ENCODE results near the gene PMS1. TPM values are rescaled to one million over a fixed set of nuclear protein-coding genes. Genes with fewer than 3 reads are reported as not detected.

Gene PMS1
- total RNA-seq, 1 donor from 2014 or later = 23.9 TPM

DNA sequence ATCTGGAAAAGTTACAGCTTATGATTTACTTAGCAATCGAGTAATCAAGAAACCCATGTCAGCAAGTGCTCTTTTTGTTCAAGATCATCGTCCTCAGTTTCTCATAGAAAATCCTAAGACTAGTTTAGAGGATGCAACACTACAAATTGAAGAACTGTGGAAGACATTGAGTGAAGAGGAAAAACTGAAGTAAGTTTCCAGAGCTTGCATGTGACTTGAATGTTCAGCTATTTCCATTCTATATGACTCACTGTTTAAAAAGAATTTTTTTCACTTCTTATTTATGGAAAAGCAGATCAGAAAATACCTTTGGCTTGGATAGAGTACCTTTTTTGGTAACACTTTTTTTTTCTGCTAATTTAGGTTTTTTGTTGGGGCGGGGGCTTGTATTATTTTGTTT, 70.7 kb downstream of the PMS1 start:
- H3K27ac Mint-ChIP-seq (ENCODE audit: unreplicated experiment) = peak overlapping the region; percentile 91
- peaks cover 3% of the 10 kb centered on the region for H3K9me3 Mint-ChIP-seq (ENCODE audit: low read depth)
- DNase-seq (ENCODE audit: low spot score) = no peak
- peaks cover 16% of the 10 kb centered on the region for H3K36me3 Mint-ChIP-seq (ENCODE audit: low read depth)
- TF ChIP-seq, protein P1, sequence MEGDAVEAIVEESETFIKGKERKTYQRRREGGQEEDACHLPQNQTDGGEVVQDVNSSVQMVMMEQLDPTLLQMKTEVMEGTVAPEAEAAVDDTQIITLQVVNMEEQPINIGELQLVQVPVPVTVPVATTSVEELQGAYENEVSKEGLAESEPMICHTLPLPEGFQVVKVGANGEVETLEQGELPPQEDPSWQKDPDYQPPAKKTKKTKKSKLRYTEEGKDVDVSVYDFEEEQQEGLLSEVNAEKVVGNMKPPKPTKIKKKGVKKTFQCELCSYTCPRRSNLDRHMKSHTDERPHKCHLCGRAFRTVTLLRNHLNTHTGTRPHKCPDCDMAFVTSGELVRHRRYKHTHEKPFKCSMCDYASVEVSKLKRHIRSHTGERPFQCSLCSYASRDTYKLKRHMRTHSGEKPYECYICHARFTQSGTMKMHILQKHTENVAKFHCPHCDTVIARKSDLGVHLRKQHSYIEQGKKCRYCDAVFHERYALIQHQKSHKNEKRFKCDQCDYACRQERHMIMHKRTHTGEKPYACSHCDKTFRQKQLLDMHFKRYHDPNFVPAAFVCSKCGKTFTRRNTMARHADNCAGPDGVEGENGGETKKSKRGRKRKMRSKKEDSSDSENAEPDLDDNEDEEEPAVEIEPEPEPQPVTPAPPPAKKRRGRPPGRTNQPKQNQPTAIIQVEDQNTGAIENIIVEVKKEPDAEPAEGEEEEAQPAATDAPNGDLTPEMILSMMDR (IDR thresholded peaks at IDR 0.05) = no peak
- no peaks in the 10 kb centered on the region for H3K27me3 Mint-ChIP-seq (ENCODE audit: low read depth)
- H3K4me1 Mint-ChIP-seq (ENCODE audit: low read depth) = peaks cover 27% of the 10 kb centered on the region
- no peak overlapping the region for H3K4me3 Mint-ChIP-seq (ENCODE audit: unreplicated experiment)

DNA sequence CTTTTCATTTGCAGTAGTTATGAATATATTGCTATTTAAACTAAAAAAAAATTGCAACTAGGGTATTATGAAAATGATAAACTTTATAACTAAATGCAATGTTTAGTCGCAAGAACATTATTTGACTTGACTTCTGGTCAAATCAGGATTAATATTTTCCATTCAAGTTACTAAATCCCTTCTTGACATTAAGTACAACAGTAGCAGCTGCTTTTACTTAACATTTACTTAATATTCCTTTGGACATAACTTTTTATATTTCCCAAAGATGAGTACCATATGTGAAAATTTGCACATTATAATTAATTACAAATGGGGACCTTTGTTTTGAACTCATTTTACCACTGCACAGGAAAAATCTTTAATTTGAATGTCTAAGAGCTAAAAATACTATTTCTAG, 74.0 kb downstream of the PMS1 start:
- DNase-seq (ENCODE audit: low spot score) = no peak
- Mint-ChIP-seq H3K9me3 (ENCODE audit: low read depth) (peaks cover 12% of the 10 kb centered on the region), H3K36me3 (ENCODE audit: low read depth) (peaks cover 20% of the 10 kb centered on the region), H3K4me1 (ENCODE audit: low read depth) (peaks cover 28% of the 10 kb centered on the region), H3K27ac (ENCODE audit: unreplicated experiment) (no peak overlapping the region), H3K4me3 (ENCODE audit: unreplicated experiment) (no peak overlapping the region), H3K27me3 (ENCODE audit: low read depth) (no peaks in the 10 kb centered on the region)
- TF ChIP-seq, protein P1 (IDR thresholded peaks at IDR 0.05) = no peak

DNA sequence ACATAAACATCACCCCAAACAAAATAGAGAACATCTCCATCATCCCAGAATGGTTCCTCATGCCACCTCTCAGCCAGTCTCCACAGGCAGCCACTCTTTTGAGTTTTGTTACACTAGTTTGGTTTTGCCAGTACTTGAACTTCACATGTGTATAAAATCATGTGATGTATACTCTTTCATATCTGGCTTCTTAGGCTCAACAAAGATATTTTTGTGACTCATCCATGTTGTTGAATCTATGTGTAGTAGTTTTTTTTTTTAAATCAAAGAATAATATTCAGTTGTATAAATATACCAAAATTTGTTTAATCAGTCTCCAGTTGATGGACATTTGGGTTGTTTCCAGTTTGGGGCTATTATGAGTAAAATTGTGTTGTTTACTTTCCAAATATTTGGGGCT, 75.9 kb downstream of the PMS1 start:
- Mint-ChIP-seq H3K27me3 (ENCODE audit: low read depth) (no peaks in the 10 kb centered on the region), H3K9me3 (ENCODE audit: low read depth) (peaks cover 12% of the 10 kb centered on the region), H3K4me3 (ENCODE audit: unreplicated experiment) (no peak overlapping the region), H3K27ac (ENCODE audit: unreplicated experiment) (peak overlapping the region; percentile 70), H3K4me1 (ENCODE audit: low read depth) (peaks cover 17% of the 10 kb centered on the region), H3K36me3 (ENCODE audit: low read depth) (peaks cover 16% of the 10 kb centered on the region)
- TF ChIP-seq, protein P1 (IDR thresholded peaks at IDR 0.05) = no peak
- DNase-seq (ENCODE audit: low spot score) = no peak

DNA sequence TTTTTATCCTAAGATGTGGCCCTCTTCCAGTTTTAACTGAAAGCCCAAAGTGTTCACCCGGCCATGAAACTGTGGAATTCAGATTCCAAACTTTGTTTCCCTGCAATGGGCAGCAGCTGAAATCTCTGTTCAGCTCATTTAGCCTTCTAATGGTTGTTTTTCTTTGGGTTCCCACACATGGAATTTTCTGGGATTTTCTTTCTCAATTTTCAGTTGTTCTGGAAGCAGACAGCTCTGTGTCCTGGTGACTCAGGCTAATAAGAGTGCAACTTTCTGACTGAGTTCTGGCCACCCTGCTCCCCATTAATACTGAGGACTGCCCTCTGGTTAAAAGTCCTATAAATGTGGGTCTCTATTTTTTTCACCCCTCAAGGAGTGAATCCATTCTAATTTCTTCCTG, 78.5 kb downstream of the PMS1 start:
- Mint-ChIP-seq H3K27me3 (ENCODE audit: low read depth) (no peaks in the 10 kb centered on the region), H3K4me1 (ENCODE audit: low read depth) (peaks cover 15% of the 10 kb centered on the region), H3K4me3 (ENCODE audit: unreplicated experiment) (no peak overlapping the region), H3K36me3 (ENCODE audit: low read depth) (peaks cover 13% of the 10 kb centered on the region), H3K9me3 (ENCODE audit: low read depth) (peaks cover 10% of the 10 kb centered on the region), H3K27ac (ENCODE audit: unreplicated experiment) (peak overlapping the region; percentile 68)
- no peak for DNase-seq (ENCODE audit: low spot score)
- TF ChIP-seq, protein P1 (IDR thresholded peaks at IDR 0.05) = no peak

DNA sequence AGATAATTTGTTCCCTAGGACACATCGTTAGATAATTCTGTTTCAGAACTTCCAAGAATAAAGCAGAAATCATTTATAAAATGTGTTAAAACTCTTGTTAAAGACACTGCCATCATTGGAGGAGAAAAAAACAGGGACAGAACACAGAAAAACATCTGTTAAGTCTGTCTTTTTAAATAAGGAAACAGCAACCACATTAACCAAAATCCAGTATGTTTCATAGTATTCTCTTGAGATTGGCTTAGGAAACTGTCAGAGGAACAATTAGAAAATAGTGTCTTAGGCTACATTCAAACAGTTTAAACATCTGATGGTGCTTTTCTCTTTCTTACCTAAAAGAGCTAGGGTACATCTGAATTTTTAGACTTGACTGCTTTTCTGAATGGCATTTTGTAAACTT, 81.6 kb downstream of the PMS1 start:
- Mint-ChIP-seq H3K27me3 (ENCODE audit: low read depth) (no peaks in the 10 kb centered on the region), H3K36me3 (ENCODE audit: low read depth) (peaks cover 13% of the 10 kb centered on the region), H3K4me3 (ENCODE audit: unreplicated experiment) (no peak overlapping the region), H3K9me3 (ENCODE audit: low read depth) (peaks cover 9% of the 10 kb centered on the region), H3K4me1 (ENCODE audit: low read depth) (peaks cover 6% of the 10 kb centered on the region), H3K27ac (ENCODE audit: unreplicated experiment) (no peak overlapping the region)
- TF ChIP-seq, protein P1 (IDR thresholded peaks at IDR 0.05) = no peak
- DNase-seq (ENCODE audit: low spot score) = no peak
